ENCODE measurements around the gene MAGOHB.

DNA sequence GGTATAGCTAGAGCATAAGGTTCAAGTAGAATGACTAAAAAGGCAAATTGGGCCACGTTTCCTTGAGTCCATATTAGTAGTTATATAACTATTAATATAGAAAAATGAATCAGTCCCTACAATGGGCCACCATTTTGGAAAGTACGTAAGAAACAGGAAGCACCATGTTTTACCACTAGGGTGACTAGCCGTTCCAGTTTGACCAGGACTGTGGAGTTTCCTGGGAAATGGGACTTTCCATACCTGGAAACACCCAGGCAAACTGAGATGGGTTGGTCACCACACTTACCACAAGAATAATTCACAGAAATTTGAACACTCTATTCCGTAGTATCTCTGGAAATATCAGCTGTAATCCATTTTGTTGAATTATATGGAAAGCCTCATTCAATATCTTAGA lies 2.1 kb upstream of the MAGOHB start:
- no peak for TF ChIP-seq TARDBP (CRISPR knock-in tag; IDR thresholded peaks at IDR 0.05)
- TF ChIP-seq SRSF4 (IDR thresholded peaks at IDR 0.05; ENCODE audit: low read depth, low read length, poor library complexity, severe bottlenecking): no peak
- no peak for TF ChIP-seq SMAD3 (CRISPR knock-in tag; IDR thresholded peaks at IDR 0.05)
- TF ChIP-seq MXD1 (CRISPR knock-in tag; IDR thresholded peaks at IDR 0.05): no peak
- no peak for TF ChIP-seq ZNF383 (CRISPR knock-in tag; IDR thresholded peaks at IDR 0.05; ENCODE audit: borderline replicate concordance)
- TF ChIP-seq RELA (CRISPR knock-in tag; IDR thresholded peaks at IDR 0.05): no peak
- TF ChIP-seq, protein P1, sequence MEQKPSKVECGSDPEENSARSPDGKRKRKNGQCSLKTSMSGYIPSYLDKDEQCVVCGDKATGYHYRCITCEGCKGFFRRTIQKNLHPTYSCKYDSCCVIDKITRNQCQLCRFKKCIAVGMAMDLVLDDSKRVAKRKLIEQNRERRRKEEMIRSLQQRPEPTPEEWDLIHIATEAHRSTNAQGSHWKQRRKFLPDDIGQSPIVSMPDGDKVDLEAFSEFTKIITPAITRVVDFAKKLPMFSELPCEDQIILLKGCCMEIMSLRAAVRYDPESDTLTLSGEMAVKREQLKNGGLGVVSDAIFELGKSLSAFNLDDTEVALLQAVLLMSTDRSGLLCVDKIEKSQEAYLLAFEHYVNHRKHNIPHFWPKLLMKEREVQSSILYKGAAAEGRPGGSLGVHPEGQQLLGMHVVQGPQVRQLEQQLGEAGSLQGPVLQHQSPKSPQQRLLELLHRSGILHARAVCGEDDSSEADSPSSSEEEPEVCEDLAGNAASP (CRISPR knock-in tag; IDR thresholded peaks at IDR 0.05; ENCODE audit: borderline replicate concordance): no peak
- TF ChIP-seq SP1 (IDR thresholded peaks at IDR 0.05): no peak
- TF ChIP-seq SP1 (CRISPR knock-in tag; IDR thresholded peaks at IDR 0.05): no peak
- TF ChIP-seq, protein P2, sequence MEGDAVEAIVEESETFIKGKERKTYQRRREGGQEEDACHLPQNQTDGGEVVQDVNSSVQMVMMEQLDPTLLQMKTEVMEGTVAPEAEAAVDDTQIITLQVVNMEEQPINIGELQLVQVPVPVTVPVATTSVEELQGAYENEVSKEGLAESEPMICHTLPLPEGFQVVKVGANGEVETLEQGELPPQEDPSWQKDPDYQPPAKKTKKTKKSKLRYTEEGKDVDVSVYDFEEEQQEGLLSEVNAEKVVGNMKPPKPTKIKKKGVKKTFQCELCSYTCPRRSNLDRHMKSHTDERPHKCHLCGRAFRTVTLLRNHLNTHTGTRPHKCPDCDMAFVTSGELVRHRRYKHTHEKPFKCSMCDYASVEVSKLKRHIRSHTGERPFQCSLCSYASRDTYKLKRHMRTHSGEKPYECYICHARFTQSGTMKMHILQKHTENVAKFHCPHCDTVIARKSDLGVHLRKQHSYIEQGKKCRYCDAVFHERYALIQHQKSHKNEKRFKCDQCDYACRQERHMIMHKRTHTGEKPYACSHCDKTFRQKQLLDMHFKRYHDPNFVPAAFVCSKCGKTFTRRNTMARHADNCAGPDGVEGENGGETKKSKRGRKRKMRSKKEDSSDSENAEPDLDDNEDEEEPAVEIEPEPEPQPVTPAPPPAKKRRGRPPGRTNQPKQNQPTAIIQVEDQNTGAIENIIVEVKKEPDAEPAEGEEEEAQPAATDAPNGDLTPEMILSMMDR (CRISPR knock-in tag; IDR thresholded peaks at IDR 0.05): no peak
- no peak for TF ChIP-seq CREM (IDR thresholded peaks at IDR 0.05)
- no peak for TF ChIP-seq CREM (CRISPR knock-in tag; IDR thresholded peaks at IDR 0.05)
- no peak for TF ChIP-seq POLR2AphosphoS5 (IDR thresholded peaks at IDR 0.05; ENCODE audit: low read depth, low read length)
- TF ChIP-seq CHD4 (IDR thresholded peaks at IDR 0.05; ENCODE audit: borderline replicate concordance, low read length): no peak
- TF ChIP-seq, protein P3, sequence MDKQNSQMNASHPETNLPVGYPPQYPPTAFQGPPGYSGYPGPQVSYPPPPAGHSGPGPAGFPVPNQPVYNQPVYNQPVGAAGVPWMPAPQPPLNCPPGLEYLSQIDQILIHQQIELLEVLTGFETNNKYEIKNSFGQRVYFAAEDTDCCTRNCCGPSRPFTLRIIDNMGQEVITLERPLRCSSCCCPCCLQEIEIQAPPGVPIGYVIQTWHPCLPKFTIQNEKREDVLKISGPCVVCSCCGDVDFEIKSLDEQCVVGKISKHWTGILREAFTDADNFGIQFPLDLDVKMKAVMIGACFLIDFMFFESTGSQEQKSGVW (CRISPR knock-in tag; IDR thresholded peaks at IDR 0.05; ENCODE audit: borderline replicate concordance): no peak

Measured in HepG2 (cell line).